WTC11 (cell line): ENCODE measurements around the gene CRADD. TPM values are rescaled to one million over a fixed set of nuclear protein-coding genes. Genes with fewer than 3 reads are reported as not detected.

Experiments used
- ATAC-seq: fragments of 200-7000 bp; cut with Tn5 transposase; 2 replicates; pipeline ENCODE4 v1.10.0; 2021; ENCODE audit warnings: mild to moderate bottlenecking, moderate library complexity
- CTCF ChIA-PET: fragments of 300-600 bp; sonication (Branson Sonifier 250); formaldehyde crosslinking; loops from one replicate; lab custom pipeline; 2021; ENCODE audit warnings: antibody characterized with exemption; lab: Charles Lee
- POLR2A ChIA-PET: fragments of 350-600 bp; sonication (Branson Sonifier 250); formaldehyde crosslinking; loops from one replicate; lab custom pipeline; 2021; ENCODE audit warnings: antibody characterized with exemption; lab: Charles Lee
- DNase-seq: peaks from one replicate; pipeline ENCODE4 v3.0.0; 2021; ENCODE audit warnings: low spot score
- H3K27ac Mint-ChIP-seq: 2 replicates; pipeline ENCODE4 v1.8.0; 2021; ENCODE audit warnings: mixed read lengths
- H3K27me3 Mint-ChIP-seq: 2 replicates; pipeline ENCODE4 v1.8.0; 2021; ENCODE audit warnings: low read depth, mild to moderate bottlenecking, moderate library complexity, mixed read lengths
- H3K36me3 Mint-ChIP-seq: 2 replicates; pipeline ENCODE4 v1.8.0; 2021; ENCODE audit warnings: mixed read lengths
- H3K4me1 Mint-ChIP-seq: 2 replicates; pipeline ENCODE4 v1.8.0; 2022; ENCODE audit warnings: mixed read lengths
- H3K4me3 Mint-ChIP-seq: 2 replicates; pipeline ENCODE4 v1.8.0; 2021; ENCODE audit warnings: mild to moderate bottlenecking, moderate library complexity, mixed read lengths
- H3K9me3 Mint-ChIP-seq: 2 replicates; pipeline ENCODE4 v1.8.0; 2021; ENCODE audit warnings: mixed read lengths
- CBFB ChIP-seq: sonication (generic); formaldehyde crosslinking; IDR thresholded peaks from 2 replicates; pipeline ENCODE4 v1.8.1; 2022; ENCODE audit warnings: mild to moderate bottlenecking, low read depth, missing genetic modification reagents
- ESRRA ChIP-seq: sonication (generic); formaldehyde crosslinking; IDR thresholded peaks from 2 replicates; pipeline ENCODE4 v1.8.1; 2022; ENCODE audit warnings: mild to moderate bottlenecking, missing genetic modification reagents, borderline replicate concordance
- FOXK1 ChIP-seq: sonication (generic); formaldehyde crosslinking; IDR thresholded peaks from 2 replicates; pipeline ENCODE4 v1.8.0; 2022; ENCODE audit warnings: mild to moderate bottlenecking, moderate library complexity, missing genetic modification reagents
- GRHL2 ChIP-seq: fragments of 250-450 bp; sonication (Bioruptor Pico); IDR thresholded peaks from 2 replicates; pipeline ENCODE4 v1.8.0; 2022; ENCODE audit warnings: mild to moderate bottlenecking, moderate library complexity; ENCODE audit not compliant: insufficient replicate concordance, severe bottlenecking
- HMGA2 ChIP-seq: fragments of 250-450 bp; sonication (Bioruptor Pico); IDR thresholded peaks from 2 replicates; pipeline ENCODE4 v1.4.0; 2021; ENCODE audit warnings: mild to moderate bottlenecking, moderate library complexity
- JUN ChIP-seq: sonication (generic); formaldehyde crosslinking; IDR thresholded peaks from 2 replicates; pipeline ENCODE4 v1.8.0; 2023; ENCODE audit warnings: mild to moderate bottlenecking, missing genetic modification reagents
- SP1 ChIP-seq: sonication (generic); formaldehyde crosslinking; conservative IDR thresholded peaks from 2 replicates; pipeline ENCODE4 v1.8.1; 2022; ENCODE audit warnings: missing genetic modification reagents
- TP53 ChIP-seq: sonication (generic); formaldehyde crosslinking; IDR thresholded peaks from 2 replicates; pipeline ENCODE4 v1.8.1; 2023; ENCODE audit warnings: mild to moderate bottlenecking, missing genetic modification reagents
- ZNF138 ChIP-seq: sonication (generic); formaldehyde crosslinking; conservative IDR thresholded peaks from 2 replicates; pipeline ENCODE4 v1.8.1; 2022; ENCODE audit warnings: mild to moderate bottlenecking, moderate library complexity, missing genetic modification reagents
- ZNF423 ChIP-seq: fragments of 250-450 bp; sonication (Bioruptor Pico); IDR thresholded peaks from 2 replicates; pipeline ENCODE4 v2.1.2; 2022; ENCODE audit warnings: mild to moderate bottlenecking, moderate library complexity
- total RNA-seq: library from RNA; stranded (reverse); gene quantifications from 3 replicates; pipeline ENCODE4 v1.2.3, GENCODE V29; 2021
- TF ChIP-seq, protein P1 (sequence below): sonication (generic); formaldehyde crosslinking; IDR thresholded peaks from 2 replicates; pipeline ENCODE4 v1.8.1; 2022; ENCODE audit warnings: mild to moderate bottlenecking, moderate library complexity, missing genetic modification reagents
- TF ChIP-seq, protein P2 (sequence below): sonication (generic); formaldehyde crosslinking; conservative IDR thresholded peaks from 2 replicates; pipeline ENCODE4 v1.8.1; 2023; ENCODE audit warnings: mild to moderate bottlenecking, low read depth, missing genetic modification reagents, moderate library complexity
- TF ChIP-seq, protein P3 (sequence below): sonication (generic); formaldehyde crosslinking; IDR thresholded peaks from 2 replicates; pipeline ENCODE4 v1.8.0; 2022; ENCODE audit warnings: missing genetic modification reagents
- TF ChIP-seq, protein P4 (sequence below): sonication (generic); formaldehyde crosslinking; IDR thresholded peaks from 2 replicates; pipeline ENCODE4 v1.8.1; 2022; ENCODE audit warnings: low read depth, mild to moderate bottlenecking, moderate library complexity, missing genetic modification reagents, borderline replicate concordance

Gene CRADD
- total RNA-seq, 1 experiment from 2014 or later = 11.6 TPM

DNA sequence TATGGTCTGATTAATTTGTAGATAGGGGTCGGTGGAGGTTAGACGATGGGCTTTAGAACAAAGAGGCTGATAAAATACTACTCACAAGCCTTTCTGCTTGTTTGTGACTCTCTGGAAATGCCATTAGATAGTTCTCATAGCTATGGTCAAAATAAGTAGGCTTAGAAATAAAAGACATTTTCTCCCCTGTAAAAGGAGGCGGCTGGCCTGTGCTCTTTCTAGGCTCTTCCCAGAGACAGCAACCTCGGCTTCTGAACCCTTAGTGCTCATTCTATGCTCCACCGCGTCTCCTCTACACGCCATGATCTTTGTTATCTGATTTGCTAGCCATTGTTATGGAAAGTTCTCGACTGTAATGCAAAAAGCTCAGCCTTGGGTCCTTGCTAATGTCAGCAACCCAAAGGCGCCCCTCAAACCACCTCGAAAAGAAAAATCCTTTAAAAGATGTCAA is 64.5 kb downstream of the CRADD start:
- POLR2A ChIA-PET = interaction anchor here (0.6 to 2.6 kb wide), 7 partner anchors 12 to 360 kb away, joined by 3 to 10 read pairs (median 5); partner anchors contain the start of genes CRADD and SOCS2
- DNase-seq (peak; percentile 45), ATAC-seq (peak; percentile 91)
- H3K4me3 Mint-ChIP-seq = peak overlapping the region; percentile 66
- H3K9me3 Mint-ChIP-seq = no peaks in the 10 kb centered on the region
- no peaks in the 10 kb centered on the region for H3K36me3 Mint-ChIP-seq
- TF ChIP-seq HMGA2 (CRISPR knock-in tag) = no peak
- TF ChIP-seq FOXK1 = 0 out of 2 replicates have a peak, but pooled peaks have one; percentile 14
- H3K4me1 Mint-ChIP-seq = peaks cover 61% of the 10 kb centered on the region
- H3K27me3 Mint-ChIP-seq = no peaks in the 10 kb centered on the region
- H3K27ac Mint-ChIP-seq = peak overlapping the region; percentile 99
- CTCF ChIA-PET = interaction anchor here (1.0 to 2.0 kb wide), 10 partner anchors 14 to 360 kb away, joined by 3 to 19 read pairs (median 4); partner anchors contain the start of genes CRADD and SOCS2

DNA sequence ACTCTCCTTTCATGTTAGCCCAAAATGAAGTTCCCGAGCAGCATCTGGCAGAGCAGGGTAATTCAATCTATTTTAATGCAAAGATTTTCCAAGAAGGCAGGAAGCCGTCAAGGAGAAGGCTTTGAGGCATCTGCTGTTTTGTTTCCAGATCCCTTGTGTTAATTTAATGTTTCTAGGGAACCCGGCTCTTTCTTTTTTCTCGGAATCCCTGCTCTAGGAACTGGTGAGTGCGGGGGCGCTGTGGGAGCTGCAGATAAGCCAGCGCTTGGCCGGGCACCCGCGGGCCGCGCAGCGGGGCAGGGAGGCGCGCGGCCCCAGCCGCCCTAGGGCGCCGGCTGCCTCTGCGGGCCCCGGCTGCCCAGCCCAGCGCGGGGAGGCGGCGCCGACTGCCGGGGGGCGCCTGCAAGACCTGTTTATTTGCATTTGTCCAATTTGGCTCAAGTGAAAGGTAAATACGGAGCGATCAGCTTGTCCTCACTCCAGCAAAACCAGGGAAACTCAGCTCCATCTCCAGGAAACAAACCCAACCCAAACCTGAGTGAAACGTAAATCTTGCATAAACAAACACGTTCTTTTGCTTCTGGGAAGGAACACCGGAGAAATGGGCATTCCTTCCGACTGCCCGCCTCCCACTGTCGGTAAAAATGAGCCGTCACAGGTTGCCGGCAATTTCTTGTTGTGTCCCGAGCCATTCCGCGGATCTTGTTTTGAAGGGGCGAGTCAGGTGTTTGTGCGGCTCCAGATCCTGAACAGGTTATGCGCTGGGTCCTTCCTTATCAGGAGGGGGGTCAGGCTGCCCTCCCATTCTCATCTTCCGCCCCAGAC is 65.1 kb downstream of the CRADD start:
- peak; percentile 69 for DNase-seq
- peak; percentile 67 for ATAC-seq
- no peaks in the 10 kb centered on the region for H3K27me3 Mint-ChIP-seq
- TF ChIP-seq CBFB (CRISPR knock-in tag) = 0 out of 2 replicates have a peak, but pooled peaks have one; percentile 39
- TF ChIP-seq, protein P1, sequence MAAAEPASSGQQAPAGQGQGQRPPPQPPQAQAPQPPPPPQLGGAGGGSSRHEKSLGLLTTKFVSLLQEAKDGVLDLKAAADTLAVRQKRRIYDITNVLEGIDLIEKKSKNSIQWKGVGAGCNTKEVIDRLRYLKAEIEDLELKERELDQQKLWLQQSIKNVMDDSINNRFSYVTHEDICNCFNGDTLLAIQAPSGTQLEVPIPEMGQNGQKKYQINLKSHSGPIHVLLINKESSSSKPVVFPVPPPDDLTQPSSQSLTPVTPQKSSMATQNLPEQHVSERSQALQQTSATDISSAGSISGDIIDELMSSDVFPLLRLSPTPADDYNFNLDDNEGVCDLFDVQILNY (CRISPR knock-in tag) = no peak
- TF ChIP-seq ESRRA (CRISPR knock-in tag) = no peak
- no peak for TF ChIP-seq TP53
- no peak for TF ChIP-seq GRHL2 (CRISPR knock-in tag)
- no peak for TF ChIP-seq FOXK1
- TF ChIP-seq, protein P2, sequence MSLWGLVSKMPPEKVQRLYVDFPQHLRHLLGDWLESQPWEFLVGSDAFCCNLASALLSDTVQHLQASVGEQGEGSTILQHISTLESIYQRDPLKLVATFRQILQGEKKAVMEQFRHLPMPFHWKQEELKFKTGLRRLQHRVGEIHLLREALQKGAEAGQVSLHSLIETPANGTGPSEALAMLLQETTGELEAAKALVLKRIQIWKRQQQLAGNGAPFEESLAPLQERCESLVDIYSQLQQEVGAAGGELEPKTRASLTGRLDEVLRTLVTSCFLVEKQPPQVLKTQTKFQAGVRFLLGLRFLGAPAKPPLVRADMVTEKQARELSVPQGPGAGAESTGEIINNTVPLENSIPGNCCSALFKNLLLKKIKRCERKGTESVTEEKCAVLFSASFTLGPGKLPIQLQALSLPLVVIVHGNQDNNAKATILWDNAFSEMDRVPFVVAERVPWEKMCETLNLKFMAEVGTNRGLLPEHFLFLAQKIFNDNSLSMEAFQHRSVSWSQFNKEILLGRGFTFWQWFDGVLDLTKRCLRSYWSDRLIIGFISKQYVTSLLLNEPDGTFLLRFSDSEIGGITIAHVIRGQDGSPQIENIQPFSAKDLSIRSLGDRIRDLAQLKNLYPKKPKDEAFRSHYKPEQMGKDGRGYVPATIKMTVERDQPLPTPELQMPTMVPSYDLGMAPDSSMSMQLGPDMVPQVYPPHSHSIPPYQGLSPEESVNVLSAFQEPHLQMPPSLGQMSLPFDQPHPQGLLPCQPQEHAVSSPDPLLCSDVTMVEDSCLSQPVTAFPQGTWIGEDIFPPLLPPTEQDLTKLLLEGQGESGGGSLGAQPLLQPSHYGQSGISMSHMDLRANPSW (CRISPR knock-in tag) = no peak
- TF ChIP-seq, protein P3, sequence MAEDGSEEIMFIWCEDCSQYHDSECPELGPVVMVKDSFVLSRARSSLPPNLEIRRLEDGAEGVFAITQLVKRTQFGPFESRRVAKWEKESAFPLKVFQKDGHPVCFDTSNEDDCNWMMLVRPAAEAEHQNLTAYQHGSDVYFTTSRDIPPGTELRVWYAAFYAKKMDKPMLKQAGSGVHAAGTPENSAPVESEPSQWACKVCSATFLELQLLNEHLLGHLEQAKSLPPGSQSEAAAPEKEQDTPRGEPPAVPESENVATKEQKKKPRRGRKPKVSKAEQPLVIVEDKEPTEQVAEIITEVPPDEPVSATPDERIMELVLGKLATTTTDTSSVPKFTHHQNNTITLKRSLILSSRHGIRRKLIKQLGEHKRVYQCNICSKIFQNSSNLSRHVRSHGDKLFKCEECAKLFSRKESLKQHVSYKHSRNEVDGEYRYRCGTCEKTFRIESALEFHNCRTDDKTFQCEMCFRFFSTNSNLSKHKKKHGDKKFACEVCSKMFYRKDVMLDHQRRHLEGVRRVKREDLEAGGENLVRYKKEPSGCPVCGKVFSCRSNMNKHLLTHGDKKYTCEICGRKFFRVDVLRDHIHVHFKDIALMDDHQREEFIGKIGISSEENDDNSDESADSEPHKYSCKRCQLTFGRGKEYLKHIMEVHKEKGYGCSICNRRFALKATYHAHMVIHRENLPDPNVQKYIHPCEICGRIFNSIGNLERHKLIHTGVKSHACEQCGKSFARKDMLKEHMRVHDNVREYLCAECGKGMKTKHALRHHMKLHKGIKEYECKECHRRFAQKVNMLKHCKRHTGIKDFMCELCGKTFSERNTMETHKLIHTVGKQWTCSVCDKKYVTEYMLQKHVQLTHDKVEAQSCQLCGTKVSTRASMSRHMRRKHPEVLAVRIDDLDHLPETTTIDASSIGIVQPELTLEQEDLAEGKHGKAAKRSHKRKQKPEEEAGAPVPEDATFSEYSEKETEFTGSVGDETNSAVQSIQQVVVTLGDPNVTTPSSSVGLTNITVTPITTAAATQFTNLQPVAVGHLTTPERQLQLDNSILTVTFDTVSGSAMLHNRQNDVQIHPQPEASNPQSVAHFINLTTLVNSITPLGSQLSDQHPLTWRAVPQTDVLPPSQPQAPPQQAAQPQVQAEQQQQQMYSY (CRISPR knock-in tag) = peak; percentile 65
- peak; percentile 100 for TF ChIP-seq ZNF423 (CRISPR knock-in tag)
- TF ChIP-seq, protein P4, sequence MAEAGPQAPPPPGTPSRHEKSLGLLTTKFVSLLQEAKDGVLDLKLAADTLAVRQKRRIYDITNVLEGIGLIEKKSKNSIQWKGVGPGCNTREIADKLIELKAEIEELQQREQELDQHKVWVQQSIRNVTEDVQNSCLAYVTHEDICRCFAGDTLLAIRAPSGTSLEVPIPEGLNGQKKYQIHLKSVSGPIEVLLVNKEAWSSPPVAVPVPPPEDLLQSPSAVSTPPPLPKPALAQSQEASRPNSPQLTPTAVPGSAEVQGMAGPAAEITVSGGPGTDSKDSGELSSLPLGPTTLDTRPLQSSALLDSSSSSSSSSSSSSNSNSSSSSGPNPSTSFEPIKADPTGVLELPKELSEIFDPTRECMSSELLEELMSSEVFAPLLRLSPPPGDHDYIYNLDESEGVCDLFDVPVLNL = no peak
- TF ChIP-seq JUN (CRISPR knock-in tag) = no peak
- 0 out of 2 replicates have a peak, but pooled peaks have one; percentile 26 for TF ChIP-seq SP1 (CRISPR knock-in tag)
- TF ChIP-seq ZNF138 (CRISPR knock-in tag) = no peak
- peaks cover 61% of the 10 kb centered on the region for H3K4me1 Mint-ChIP-seq
- peak overlapping the region; percentile 78 for H3K4me3 Mint-ChIP-seq
- peak overlapping the region; percentile 99 for H3K27ac Mint-ChIP-seq
- CTCF ChIA-PET = interaction anchor here (1.0 to 2.0 kb wide), 11 partner anchors 15 to 359 kb away, joined by 3 to 19 read pairs (median 4); partner anchors contain the start of genes CRADD and SOCS2
- no peaks in the 10 kb centered on the region for H3K36me3 Mint-ChIP-seq
- POLR2A ChIA-PET = interaction anchor here (0.6 to 2.6 kb wide), 7 partner anchors 13 to 360 kb away, joined by 3 to 10 read pairs (median 5); partner anchors contain the start of genes CRADD and SOCS2
- no peaks in the 10 kb centered on the region for H3K9me3 Mint-ChIP-seq
